HG03064 (cell line): ENCODE measurements around the gene TBX20.
"Not testable (repeated sequence)": the region's sequence is repeated elsewhere in the genome, so short reads cannot be mapped to it uniquely, and the experiment has no call there.

ENCODE experiments used
- ATAC-seq: cut with Tn5 transposase; IDR thresholded peaks from one replicate; pipeline ENCODE4 v1.9.1; 2021; ENCODE audit warnings: low read depth; ENCODE audit not compliant: unreplicated experiment

The TBX20 gene

DNA sequence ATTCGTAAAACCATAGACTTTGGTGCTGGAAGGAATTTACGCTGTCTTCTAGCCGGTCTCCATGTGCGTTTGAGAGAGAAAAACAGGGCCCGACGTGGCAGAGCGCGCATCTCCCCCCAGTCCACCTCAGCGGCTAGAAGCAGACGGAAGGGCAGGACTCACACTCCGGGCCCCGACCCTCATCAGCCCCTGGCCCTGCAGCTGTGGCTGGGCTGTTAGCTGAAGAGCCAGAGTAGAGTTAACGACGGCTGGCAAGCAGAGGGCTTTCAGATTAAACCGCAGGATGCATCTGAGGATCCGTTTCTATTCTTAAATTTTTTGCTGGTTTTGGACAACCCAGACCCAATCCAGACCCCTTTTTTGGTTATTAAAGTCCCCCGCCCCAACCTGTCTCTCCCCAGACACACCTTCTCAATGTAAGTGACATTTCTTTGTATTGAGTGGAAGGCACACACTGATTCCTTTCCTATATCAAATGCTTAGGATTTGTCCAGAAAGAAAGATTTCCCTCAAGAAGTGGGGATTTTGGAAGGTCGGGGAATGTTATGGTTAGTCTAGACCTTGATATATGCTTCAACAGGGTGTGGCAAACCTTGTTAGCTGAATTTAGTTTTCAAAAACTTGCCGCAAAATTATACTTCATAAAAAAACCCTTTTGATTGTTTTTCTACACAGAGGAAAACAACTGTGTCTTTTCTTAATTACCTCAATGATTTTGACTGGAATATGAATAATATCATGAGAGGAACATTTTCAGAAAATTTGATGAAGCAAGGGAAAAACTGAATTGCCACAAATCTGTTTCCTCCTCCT lies 1.7 kb upstream of the TBX20 start:
- ATAC-seq: no peak

DNA sequence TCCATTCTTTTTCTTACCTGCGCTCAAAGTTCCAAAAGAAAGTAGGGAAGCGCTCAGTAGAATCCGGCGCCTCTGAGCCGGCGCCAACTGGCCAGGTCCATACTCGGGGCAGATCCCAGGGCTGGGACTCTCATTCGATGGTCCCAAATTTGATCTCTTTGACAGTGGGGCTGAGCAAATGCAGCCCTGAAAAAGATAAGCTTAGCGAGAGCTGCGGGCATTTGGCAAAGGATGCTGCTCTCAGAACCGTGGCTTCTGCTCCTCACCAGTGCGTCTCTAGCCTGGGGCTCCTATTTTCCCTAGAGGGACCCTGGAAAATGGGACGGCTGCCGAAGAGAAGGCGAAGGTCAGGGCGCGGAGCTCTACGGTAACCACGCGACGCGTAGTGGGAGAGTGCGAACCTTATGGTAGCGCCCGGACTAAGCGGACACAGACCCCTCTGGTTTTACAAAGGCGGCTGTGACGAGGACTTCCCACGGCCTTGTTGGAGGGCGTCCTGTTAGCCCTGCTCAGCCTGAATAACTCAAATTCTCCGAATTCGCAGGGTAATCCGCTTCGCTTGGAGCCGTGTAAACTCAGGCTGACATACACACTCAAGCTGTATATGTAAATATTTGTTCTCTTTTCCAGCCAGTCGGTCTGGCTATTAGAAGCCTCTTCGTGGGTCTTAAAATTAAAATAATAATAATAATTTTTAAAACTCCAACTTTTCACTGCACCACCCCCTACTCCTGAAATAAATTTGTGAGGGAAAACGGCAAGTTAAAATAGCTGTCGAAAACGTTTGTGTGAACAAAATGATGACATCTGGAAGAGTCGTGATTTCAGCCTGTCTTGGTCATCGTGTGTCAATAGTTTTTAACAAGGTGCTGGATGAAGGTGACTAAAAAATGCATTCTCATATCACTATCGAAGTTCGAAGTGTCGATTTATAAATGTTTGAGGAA lies 869 bp upstream of the TBX20 start:
- ATAC-seq: no peak

DNA sequence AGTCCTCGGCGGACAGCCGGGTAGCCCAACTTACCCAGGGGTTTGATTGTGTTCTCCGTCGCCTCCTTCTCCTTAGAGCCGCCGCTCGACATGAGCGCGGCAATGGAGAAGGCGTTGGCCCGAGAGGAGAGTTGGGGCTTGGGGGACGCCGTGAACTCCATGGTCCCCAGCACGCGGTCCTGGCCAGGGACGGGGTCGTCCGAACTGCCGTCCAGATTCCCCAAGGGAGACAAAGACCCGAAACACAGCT lies 515 bp downstream of the TBX20 start:
- ATAC-seq: no peak

DNA sequence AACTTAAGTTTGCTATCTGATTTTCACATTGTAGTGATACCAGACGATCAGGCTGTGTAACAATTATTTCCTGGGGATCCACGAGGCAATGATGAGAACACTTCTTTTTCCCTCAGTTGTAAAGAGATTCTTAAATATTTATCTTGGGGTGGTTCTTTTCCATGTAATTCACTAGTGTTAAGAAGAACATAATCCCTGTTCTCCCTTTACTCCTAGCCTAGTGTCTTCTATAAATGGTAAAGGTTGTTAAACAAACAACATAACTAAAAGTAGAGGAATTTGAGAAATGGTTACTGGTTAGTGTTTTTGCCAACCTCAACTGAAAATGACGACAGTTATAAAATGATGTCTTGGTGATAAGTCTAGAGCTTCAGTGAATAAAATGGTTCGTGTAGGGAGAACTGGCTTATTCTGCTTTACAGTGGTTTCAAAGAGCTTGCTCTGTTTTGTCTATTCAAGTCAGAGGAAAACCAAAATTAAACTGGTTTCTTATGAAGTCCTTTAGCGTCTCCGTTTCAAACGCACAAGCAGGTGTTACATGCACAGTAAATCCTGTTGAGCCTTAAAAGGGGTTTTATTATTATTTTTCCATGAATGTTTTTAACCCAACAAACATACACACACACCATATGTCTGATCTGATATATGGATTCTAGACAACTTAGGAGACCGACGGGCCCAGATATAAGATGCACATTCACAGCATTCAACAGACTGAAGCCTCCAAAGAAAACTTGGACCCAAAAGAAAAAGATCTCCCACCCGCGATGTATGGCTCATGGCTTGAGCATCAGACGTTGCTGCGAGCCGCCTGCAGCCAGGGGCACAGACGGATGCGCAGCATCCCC lies 1.1 kb downstream of the TBX20 start:
- no peak for ATAC-seq

DNA sequence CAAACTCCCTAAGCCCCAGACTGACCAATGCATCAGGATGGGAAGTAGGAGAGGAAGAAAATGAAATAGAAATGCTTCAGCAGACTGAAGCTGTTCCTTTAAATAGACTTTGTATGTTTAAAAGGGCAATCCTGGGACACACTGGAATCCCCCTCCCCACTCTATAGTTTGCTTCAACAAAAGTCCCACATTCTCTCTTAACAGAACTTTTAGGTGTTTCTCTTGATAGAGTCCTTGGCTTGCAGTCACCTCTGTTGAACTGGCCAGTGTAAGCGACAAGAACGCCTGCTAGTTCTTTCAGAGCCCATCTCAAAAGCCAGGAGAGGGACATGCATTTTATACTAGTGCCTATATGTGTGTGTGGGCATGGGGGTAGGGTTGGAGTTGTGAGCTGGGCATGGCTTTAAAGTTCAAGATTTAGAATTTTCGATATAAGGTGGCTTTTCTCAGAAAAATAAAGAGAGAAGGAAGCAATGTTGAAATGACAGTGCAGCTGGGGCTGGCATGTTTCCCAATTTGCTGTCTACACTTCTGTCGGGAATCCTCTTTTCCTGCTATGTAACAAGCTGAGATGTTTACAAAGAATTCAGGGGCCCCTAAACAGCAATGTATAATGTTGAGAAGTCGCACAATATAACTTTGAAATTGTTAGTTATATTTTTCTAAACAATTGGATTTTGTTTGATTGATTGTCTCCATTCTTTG lies 2.1 kb downstream of the TBX20 start:
- no peak for ATAC-seq

DNA sequence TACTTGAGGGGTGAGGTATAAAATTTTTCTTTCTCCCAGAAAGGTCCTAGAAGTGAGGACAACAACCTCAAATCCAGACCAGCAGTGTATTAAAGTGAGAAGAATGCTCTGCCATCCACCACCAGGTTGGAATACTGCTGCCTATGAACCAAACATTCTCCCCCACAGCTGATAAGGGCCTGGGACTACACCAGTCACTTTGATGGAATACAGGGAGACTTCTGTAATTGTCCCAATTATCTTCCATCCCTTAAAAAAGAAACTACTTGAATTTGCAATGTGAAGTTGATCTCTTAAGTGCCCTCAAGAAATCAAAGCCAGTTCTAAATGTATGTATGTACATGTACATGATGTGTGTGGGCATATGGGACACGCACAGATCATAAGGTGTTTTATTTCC lies 3.0 kb downstream of the TBX20 start:
- ATAC-seq: no peak

DNA sequence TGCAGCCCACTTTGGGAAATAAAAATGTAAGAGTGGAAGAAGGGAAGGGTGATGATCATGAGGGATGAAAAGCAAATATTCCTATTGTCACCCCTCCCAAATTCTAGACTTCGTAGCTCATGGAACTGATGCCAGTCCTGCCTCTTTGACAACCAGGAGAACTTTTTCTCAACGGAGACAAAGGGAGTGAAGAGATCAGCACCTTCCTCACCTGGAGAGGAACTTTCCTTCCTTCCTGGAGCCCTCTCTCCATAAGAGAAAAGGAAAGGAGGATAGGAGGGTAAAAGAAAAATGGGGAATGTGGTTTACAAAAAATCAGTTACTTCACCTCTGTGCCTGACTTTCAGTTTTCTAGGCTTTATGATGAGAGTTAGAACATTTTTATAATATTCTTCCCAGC lies 3.4 kb downstream of the TBX20 start:
- ATAC-seq: no peak

DNA sequence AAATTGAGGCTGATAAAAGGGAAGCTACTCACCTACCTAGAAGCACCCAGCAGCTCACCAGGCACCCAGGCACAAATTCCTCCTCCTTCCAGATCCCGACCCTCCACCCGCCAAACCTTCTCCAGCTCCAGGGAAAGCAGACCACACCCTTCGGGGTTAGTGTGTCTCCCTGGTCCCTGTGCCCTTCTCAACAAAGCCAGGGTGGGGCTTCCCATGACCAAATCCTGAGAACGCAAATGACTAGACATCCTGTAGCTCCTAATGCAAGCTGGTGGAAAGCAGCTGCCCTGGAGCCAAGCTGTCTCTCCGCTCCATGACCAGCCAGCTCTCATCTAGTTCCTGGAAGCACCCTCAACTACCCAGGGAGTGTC lies 4.4 kb downstream of the TBX20 start:
- ATAC-seq: no peak

DNA sequence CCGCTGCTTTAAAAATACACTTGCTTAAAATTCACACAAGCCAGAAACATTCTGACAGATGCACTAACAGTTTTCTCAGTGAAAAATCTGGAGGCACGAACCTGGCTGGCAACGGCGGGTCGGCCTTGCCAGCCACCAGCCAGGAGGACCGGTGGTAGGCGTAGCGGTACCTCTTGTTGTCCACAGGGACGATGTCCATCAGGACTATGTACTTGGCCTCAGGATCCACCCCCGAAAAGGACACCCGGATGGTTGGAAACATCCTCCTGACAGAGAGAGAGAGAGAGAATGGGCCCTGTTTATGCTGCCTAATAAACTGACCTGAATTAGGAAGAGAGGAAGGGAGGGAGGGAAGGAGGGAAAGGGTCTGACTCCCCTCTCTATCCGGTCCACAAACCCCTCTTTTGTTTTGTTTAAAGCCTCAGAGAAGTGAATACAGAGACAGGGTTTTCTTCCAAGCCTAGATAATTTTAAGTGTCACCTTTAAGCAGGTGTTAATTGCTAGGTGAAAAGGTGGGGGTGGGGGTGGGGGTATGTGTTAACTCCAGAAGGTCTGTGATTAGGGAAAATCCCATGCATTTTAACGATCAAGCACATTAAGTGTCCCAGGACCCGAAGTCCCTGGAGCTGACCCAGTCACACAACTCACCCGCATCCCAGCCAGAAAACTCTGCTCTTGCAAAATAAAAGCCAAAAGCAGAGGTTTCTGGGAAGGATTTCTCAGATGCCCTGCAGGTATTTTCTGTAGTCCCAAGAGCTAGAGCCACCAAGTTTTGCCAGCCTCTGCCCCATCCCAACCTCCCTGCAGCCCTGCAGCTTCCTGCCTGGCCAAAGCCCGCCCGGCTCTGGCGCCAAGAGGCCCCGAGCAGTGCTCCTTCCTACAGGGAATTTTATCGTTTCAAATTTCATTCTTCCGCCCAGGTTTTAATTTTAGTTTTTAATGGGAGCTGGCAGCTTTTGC lies 5.0 kb downstream of the TBX20 start:
- ATAC-seq: no peak

DNA sequence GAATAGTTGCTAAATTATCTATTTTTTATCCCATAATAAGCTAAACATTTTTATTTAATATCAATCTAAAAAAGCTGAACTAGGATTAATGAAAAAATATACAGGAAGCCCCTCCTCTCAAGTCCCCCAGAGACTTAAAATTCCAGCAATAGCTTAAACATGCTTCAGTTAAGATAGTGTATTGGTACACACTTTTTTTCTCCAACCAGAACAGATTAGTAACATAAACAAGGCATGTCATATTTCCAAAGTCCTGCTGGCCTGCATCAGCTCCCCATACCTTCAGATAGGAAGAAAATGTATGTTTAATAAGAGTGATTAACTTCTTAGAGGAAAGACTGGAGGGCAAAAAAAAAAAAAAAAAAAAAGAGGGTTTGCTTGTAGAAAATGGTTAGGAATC lies 7.1 kb downstream of the TBX20 start:
- ATAC-seq: no peak

DNA sequence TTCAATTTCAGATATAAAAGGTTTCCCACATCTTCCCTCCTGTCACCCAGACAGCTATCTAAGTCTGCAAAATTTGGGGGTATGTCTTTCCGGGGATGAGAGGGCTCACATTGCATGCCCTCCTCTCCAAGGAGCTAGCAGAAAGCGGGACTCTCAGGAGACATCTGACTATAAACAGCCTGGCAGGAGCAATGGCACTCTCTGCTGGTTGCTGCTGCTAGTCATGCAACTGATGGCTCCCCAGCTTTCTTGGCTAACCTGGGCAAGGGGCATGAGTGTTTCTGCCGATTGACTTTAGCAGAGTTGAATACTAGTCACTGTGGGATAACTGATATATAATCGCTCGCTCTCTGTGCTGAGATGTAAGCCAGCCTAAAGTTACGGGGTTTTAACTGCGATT lies 12.0 kb downstream of the TBX20 start:
- no peak for ATAC-seq

DNA sequence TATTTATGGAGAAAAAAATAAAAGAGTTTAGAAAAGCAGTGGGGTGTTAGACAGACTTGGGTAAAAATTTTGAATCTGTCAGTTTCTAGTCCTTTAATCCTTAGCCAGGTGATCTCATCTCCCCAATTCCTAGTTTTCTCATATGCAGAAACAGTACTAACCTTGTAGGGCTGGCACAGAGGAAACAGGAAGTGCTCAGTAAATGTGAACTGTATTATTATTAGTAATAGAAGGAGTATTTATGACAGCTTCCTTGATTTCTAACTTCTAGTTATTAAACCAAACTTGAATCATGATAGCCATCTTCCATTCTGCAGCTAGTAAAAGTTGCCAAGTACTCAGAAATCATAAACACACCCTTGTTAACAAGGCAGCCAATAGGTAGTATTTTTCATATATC lies 12.5 kb downstream of the TBX20 start:
- ATAC-seq: no peak

DNA sequence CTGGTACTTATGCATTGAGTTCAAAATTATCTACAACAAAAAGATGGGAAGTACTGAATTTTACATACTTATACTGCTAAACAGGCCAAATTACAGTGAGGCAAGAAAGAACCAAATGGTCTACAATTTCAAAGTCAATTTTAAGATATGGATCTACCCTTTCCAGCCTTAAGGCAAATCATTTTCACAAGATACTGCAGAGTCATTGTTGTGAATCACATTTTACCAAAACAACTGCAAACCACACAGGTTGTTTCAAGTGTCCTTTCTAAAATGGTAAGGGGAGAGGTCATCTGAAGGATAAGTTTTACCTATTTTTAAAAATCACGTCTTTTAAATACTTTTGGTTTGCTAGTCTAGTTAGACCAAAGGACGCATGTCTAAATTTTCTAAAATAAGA lies 12.9 kb downstream of the TBX20 start:
- ATAC-seq: not testable (repeated sequence)

DNA sequence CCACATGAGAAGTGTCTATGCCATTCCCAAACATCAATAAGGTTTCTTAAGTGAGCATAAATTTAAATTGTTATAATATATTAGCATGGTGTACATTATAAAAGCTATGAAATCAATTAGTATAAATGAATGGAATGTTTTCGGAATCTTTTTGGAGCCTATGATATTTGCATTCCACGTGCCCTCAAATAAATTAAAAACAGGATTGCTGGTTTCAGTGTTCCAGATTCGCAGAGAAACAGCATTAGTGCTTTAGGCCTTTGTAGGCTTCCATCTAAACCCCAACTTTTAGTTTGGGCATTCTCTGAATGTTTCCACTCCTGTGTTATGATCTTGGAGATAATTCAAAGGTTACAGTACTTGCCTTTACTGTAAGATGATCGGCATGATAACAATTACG lies 15.4 kb downstream of the TBX20 start:
- not testable (repeated sequence) for ATAC-seq

DNA sequence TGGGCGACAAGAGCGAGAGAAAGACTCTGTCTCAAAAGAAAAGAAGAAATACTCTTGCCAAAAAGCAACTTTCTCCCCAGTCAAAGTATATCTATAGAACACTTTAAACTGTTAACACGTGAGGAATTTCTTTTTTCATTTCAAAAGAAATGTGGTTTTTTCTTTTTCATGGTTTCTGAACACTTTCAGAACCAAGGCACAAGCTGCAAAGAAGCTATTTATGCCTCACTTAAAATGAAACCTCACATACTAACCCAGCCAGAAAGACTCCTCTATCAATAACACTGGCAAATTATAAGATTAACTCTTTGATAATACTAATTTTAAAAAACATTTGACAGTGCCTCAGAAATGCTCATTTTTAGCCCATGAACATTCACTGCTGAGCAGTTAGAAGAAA lies 20.9 kb downstream of the TBX20 start:
- ATAC-seq: no peak

DNA sequence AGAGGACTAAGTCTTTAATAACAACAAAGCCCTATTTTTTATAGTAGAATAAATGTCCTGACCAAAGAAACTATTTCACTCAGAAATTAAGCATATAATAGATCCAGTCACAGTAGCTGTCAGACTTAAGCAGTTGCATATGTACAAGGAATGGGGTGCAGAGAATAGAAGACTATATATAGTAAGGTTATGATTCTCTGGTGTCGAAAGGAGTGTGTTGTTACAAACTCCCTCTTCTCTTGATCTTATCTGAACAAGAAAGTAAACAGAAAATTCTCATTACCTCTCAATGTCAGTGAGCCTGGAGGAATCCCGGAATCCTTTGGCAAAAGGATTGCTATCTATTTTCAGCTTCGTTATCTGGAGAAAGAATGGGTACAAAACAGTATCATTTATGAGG lies 22.7 kb downstream of the TBX20 start:
- ATAC-seq: not testable (repeated sequence)

DNA sequence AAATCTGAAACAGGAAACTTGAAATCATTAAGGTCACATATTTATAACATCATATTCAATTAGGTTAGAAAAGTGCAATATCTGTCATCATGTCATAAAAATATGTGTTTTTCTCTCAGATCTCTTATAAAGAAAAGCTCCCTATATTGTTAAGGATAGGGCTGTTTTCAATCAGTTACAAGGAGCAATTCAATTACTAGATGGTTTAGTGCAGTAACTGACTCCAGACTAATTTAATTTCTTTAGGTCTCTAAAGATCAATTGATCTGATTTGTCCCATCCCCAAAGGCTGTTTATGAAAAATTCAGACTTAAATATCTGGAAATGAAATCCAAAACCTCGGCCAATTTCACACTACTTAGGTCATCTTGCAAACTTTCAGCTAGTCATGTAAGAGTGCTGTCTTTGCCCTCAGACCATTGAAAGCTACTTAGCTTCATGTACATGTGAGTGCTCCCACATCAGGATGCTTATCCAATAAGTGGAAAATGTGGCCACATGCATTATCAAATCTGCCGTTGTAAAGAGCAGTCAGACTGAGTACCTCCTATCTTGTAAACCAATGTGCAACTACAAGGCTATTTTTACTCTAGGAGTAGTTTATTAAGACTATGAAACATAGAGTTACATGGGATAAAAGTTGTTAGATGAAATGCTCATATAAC lies 24.7 kb downstream of the TBX20 start:
- ATAC-seq: not testable (repeated sequence)

DNA sequence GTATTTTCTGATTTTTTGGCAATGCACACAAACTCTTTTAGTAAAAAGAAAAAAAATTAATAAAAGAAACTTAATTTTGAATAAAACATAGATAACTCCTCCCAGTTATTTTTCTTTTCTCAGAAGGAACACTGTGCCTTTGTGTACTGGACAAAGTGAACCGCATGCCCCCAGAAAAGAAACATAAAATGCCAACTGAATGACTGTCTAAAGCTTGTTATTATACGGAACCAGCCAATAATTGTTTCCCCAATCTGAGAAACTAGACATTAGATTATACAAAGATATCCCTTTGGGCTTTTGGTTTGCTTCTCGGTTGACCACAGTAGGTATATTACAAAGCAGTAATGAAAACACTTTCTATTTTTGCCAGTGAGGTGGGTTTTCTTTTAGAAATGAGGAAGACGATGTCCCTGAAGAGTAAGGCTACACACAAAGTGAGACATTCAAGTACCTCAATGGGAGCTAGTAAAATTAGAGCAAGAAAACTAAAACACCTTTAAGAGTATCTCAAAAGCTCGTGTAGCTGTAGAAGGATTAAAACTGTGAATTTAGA lies 25.3 kb downstream of the TBX20 start:
- ATAC-seq: not testable (repeated sequence)

DNA sequence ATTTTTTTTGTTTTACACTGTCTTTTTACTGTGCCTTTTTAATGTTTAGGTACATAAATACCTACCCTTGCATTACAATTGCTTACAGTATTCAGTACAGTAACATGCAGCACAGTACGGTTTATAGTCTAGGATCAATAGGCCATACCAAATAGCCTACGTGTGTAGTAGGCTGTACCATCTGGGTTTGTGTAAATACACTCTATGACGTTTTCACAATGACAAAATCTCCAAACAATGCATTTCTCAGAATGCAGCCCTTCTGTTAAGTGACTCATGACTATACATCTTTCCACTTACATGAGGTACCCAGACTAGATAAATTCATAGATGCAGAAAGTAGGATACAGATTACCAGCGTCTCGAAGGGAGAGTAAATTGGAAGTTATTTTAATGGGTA lies 26.5 kb downstream of the TBX20 start:
- not testable (repeated sequence) for ATAC-seq
